Activated CD8-positive, alpha-beta memory T cell treated with anti-CD3 and anti-CD28 coated beads, Interleukin-2, amount 10 ng/mL, durations not matched to agents 7 days and 5 days (primary cell): ENCODE results near the gene BCKDK. TPM values are rescaled to one million over a fixed set of nuclear protein-coding genes. Genes with fewer than 3 reads are reported as not detected.

Experiments
- ATAC-seq: fragments of 150-1000 bp; cut with Tn5 transposase; one replicate; pipeline ENCODE4 v1.10.0; 2021; ENCODE audit warnings: moderate library complexity
- CTCF ChIA-PET: fragments of 350-600 bp; sonication (Branson Sonifier 250); formaldehyde crosslinking; loops from one replicate; lab custom pipeline; 2021; ENCODE audit warnings: antibody characterized with exemption; lab: Charles Lee
- DNase-seq: peaks from one replicate; pipeline ENCODE4 v3.0.0-alpha.2; 2020
- H3K27ac Mint-ChIP-seq: one replicate; pipeline ENCODE4 v1.8.0; 2021; ENCODE audit warnings: mild to moderate bottlenecking, mixed read lengths
- H3K27me3 Mint-ChIP-seq: one replicate; pipeline ENCODE4 v1.8.0; 2021; ENCODE audit warnings: mixed read lengths
- H3K36me3 Mint-ChIP-seq: one replicate; pipeline ENCODE4 v1.8.0; 2021; ENCODE audit warnings: mild to moderate bottlenecking, mixed read lengths
- H3K4me1 Mint-ChIP-seq: one replicate; pipeline ENCODE4 v1.8.0; 2021; ENCODE audit warnings: mixed read lengths
- H3K4me3 Mint-ChIP-seq: one replicate; pipeline ENCODE4 v1.8.0; 2021; ENCODE audit warnings: mild to moderate bottlenecking, moderate library complexity, mixed read lengths
- H3K9me3 Mint-ChIP-seq: one replicate; pipeline ENCODE4 v1.8.0; 2022; ENCODE audit warnings: low read depth, mixed read lengths
- total RNA-seq, 2 experiments: library from RNA; stranded (reverse); gene quantifications; one replicate each; pipeline ENCODE4 v1.2.3, GENCODE V29; 2021

Gene BCKDK
- 10 to 100 TPM; 34.7 to 35.4 TPM for total RNA-seq

GRCh38 chr16:31108035-31108793 is at the start of gene BCKDK:
TSS of gene BCKDK (plus strand) at chr16:31108386. CDS start at chr16:31109224, 838 bp downstream.
- CTCF ChIA-PET = interaction anchor here (1.0 to 2.0 kb wide), 4 partner anchors 9 to 154 kb away, joined by 3 to 11 read pairs (median 4); partner anchors contain the start of gene KAT8
- DNase-seq = peak; percentile 87
- Mint-ChIP-seq H3K27me3 (no peaks in the 10 kb centered on the region), H3K9me3 (no peaks in the 10 kb centered on the region), H3K4me1 (peaks cover 22% of the 10 kb centered on the region), H3K36me3 (peaks cover 17% of the 10 kb centered on the region), H3K27ac (peak within 1 kb of the TSS; percentile 86), H3K4me3 (peak within 1 kb of the TSS; percentile 80)
- ATAC-seq = peak; percentile 94

DNA sequence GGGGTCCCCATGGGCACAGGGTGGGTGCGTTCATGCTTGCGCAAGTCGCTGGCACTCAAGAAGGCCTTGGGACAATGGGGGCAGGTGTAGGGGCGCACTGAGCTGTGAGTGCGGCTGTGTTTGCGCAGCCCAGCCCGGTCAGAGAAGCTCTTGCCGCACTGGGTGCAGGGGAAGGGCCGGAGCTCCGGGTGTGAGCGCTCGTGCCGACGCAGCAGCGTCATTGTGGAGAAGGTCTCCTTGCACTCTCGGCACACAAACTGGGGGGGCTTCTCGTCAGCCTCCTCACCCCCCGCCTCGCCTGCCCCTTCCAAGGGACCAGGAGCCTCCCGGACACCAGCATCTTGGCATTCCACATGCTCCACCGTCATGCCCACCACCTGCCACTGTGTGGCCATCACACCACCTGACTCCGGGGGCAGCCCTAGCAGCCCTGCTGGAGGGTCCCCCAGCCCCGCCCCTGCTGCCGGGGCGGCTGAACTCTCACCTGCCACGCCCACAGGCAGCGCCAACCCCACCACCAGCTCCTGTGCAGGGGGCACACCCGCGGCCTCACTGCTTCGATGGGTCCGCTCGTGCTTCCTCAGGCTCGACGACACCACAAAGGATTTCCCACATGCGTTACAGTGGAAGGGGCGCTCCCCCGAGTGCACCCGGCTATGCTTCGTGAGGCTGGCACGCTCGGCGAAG is 46.9 kb upstream of the BCKDK start:
- CTCF ChIA-PET = no interaction called here
- Mint-ChIP-seq H3K27me3 (no peaks in the 10 kb centered on the region), H3K4me1 (peaks cover 42% of the 10 kb centered on the region), H3K27ac (no peak overlapping the region), H3K9me3 (no peaks in the 10 kb centered on the region), H3K4me3 (no peak overlapping the region), H3K36me3 (peaks cover 37% of the 10 kb centered on the region)
- ATAC-seq (no peak), DNase-seq (no peak)

DNA sequence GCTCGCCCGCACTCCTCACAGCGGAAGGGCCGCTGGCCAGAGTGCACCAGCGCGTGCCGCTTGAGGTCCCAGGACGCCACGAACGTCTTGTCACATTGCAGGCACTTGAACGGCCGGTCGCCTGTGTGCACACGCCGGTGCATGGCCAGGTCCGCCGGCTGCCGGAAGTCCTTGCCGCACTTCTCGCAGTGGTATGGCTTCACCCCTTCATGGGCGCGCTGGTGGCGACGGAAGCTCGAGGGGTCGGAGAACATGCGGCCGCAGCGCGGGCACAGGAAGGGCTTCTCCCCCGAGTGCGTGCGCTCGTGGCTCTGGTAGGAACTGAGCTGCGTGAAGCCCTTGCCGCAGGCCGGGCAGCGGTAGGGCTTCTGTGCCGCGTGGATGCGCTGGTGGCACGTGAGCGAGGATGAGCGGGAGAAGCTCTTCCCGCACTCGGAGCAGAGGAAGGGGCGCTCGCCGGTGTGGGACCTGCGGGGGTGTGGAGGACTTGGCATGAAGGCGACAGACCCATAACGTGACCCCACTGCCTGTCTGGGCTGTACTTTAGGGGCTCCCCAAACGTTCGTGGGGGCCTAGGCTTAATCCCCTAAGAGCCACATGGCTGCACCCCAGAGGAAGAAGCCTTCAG is 46.3 kb upstream of the BCKDK start:
- Mint-ChIP-seq H3K27ac (no peak overlapping the region), H3K27me3 (no peaks in the 10 kb centered on the region), H3K4me1 (peaks cover 47% of the 10 kb centered on the region), H3K9me3 (no peaks in the 10 kb centered on the region), H3K36me3 (peaks cover 35% of the 10 kb centered on the region), H3K4me3 (no peak overlapping the region)
- CTCF ChIA-PET = interaction anchor here (1.4 kb wide), 1 partner anchor 34 kb away, joined by 4 read pairs; no protein-coding TSS in a partner anchor
- DNase-seq (no peak), ATAC-seq (no peak)

GRCh38 chr16:31063495-31063842 is 44.7 kb upstream of the BCKDK start:
- CTCF ChIA-PET = interaction anchor here (0.7 to 2.5 kb wide), 6 partner anchors 10 to 79 kb away, joined by 3 to 27 read pairs (median 4); partner anchors contain the start of genes HSD3B7, STX4, ZNF646 and ZNF668
- Mint-ChIP-seq H3K27me3 (no peaks in the 10 kb centered on the region), H3K27ac (peak overlapping the region; percentile 90), H3K4me3 (peak overlapping the region; percentile 53), H3K9me3 (no peaks in the 10 kb centered on the region), H3K36me3 (peaks cover 36% of the 10 kb centered on the region), H3K4me1 (peaks cover 55% of the 10 kb centered on the region)
- no peak for ATAC-seq
- no peak for DNase-seq

GRCh38 chr16:31063843-31064611 is 44.2 kb upstream of the BCKDK start:
- Mint-ChIP-seq H3K27me3 (no peaks in the 10 kb centered on the region), H3K27ac (peak overlapping the region; percentile 90), H3K4me3 (peak overlapping the region; percentile 53), H3K36me3 (peaks cover 35% of the 10 kb centered on the region), H3K9me3 (no peaks in the 10 kb centered on the region), H3K4me1 (peaks cover 59% of the 10 kb centered on the region)
- ATAC-seq (peak; percentile 76), DNase-seq (peak; percentile 79)
- CTCF ChIA-PET = interaction anchor here (0.7 to 2.5 kb wide), 7 partner anchors 10 to 122 kb away, joined by 3 to 27 read pairs (median 4); partner anchors contain the start of genes HSD3B7, STX4, ZNF646 and ZNF668

DNA sequence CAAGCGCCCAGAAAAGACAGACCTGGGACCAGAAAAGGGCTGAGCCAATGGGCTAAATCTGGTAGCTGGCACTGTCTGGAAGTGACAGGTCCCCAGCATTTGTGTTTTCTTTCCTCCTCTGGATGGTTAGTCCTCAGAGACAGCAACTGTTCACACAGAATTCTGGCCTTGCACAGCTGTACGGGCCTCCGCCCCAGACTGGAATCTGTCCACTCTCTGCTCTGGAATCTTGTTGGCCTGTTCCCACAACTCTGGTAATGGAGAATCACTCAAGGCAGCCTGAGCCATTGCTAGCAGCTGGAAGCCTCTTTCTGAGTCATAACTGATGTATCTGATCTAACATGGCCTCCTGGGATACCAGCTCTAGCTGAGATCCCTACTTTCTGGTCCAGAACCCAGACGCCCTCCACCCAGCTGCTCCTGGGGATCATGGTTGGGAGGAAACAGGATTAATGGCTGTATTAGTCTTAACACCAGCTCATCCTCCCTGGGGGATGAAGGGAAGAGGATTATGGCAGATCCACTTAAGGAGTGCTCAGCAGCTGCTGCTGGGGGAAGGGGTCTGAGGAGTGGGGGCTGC is 43.2 kb upstream of the BCKDK start:
- peak overlapping the region; percentile 90 for H3K27ac Mint-ChIP-seq
- H3K9me3 Mint-ChIP-seq = no peaks in the 10 kb centered on the region
- no peak for DNase-seq
- peaks cover 33% of the 10 kb centered on the region for H3K36me3 Mint-ChIP-seq
- CTCF ChIA-PET = interaction anchor here (1.3 to 2.5 kb wide), 6 partner anchors 9 to 123 kb away, joined by 3 to 27 read pairs (median 5); partner anchors contain the start of genes HSD3B7, ZNF646 and ZNF668
- peak overlapping the region; percentile 53 for H3K4me3 Mint-ChIP-seq
- H3K4me1 Mint-ChIP-seq = peaks cover 63% of the 10 kb centered on the region
- peak; percentile 48 for ATAC-seq
- H3K27me3 Mint-ChIP-seq = no peaks in the 10 kb centered on the region

GRCh38 chr16:31067342-31067741 is 40.8 kb upstream of the BCKDK start:
- Mint-ChIP-seq H3K9me3 (no peaks in the 10 kb centered on the region), H3K36me3 (peaks cover 19% of the 10 kb centered on the region), H3K27ac (peak overlapping the region; percentile 22), H3K27me3 (no peaks in the 10 kb centered on the region), H3K4me1 (peaks cover 69% of the 10 kb centered on the region), H3K4me3 (no peak overlapping the region)
- CTCF ChIA-PET = interaction anchor here (0.5 to 1.0 kb wide), 5 partner anchors 24 to 131 kb away, joined by 3 to 4 read pairs (median 3); partner anchors contain the start of gene HSD3B7
- DNase-seq (no peak), ATAC-seq (no peak)

DNA sequence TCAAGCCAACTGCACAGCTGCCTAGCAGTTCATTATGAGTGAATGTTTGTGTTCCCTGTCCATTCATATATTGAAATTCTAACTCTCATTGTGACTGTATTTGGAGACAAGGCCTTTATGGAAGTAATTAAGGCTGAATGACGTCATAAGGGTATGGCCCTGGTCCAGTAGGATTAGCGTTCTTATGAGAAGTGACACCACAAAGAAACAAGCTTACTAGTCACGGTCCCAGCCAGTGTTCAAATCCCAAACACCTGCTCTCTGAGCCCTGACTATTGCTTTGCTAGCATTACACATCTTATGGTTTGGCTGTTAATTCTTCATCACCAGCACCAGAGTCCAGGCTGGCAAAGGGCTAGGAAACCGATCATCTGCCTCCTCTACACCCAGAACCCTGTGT is 36.3 kb upstream of the BCKDK start:
- H3K4me3 Mint-ChIP-seq = peak overlapping the region; percentile 96

GRCh38 chr16:31072540-31073141 is 35.5 kb upstream of the BCKDK start:
- H3K4me3 Mint-ChIP-seq = peak overlapping the region; percentile 96
- H3K27me3 Mint-ChIP-seq = no peaks in the 10 kb centered on the region
- peak; percentile 75 for DNase-seq
- CTCF ChIA-PET = interaction anchor here (0.8 to 2.4 kb wide), 6 partner anchors 9 to 87 kb away, joined by 3 to 27 read pairs (median 11); partner anchors contain the start of genes HSD3B7 and STX4
- peak overlapping the region; percentile 95 for H3K27ac Mint-ChIP-seq
- H3K36me3 Mint-ChIP-seq = peaks cover 8% of the 10 kb centered on the region
- peak; percentile 5 for ATAC-seq
- peaks cover 40% of the 10 kb centered on the region for H3K4me1 Mint-ChIP-seq
- H3K9me3 Mint-ChIP-seq = no peaks in the 10 kb centered on the region

More for the DNA sequence above, 36.3 kb upstream of the BCKDK start:
- Mint-ChIP-seq H3K27ac (peak overlapping the region; percentile 95), H3K4me1 (peaks cover 43% of the 10 kb centered on the region), H3K36me3 (peaks cover 8% of the 10 kb centered on the region), H3K27me3 (no peaks in the 10 kb centered on the region), H3K9me3 (no peaks in the 10 kb centered on the region)
- DNase-seq (no peak), ATAC-seq (no peak)
- CTCF ChIA-PET = no interaction called here

- Mint-ChIP-seq H3K27ac (peak overlapping the region; percentile 96), H3K27me3 (no peaks in the 10 kb centered on the region), H3K4me3 (peak overlapping the region; percentile 96), H3K9me3 (no peaks in the 10 kb centered on the region), H3K36me3 (peaks cover 15% of the 10 kb centered on the region), H3K4me1 (peaks cover 42% of the 10 kb centered on the region)
- CTCF ChIA-PET = interaction anchor here (0.8 to 2.4 kb wide), 16 partner anchors 9 to 502 kb away, joined by 3 to 27 read pairs (median 4); partner anchors contain the start of genes HSD3B7, KAT8, PYCARD and STX4
- peak; percentile 94 for DNase-seq
- peak; percentile 61 for ATAC-seq
These were observed 34.8 kb upstream of the BCKDK start for GRCh38 chr16:31073142-31073969.
